Measurements from ENCODE around the gene ZNF410.
"Not testable (repeated sequence)": the region's sequence is repeated elsewhere in the genome, so short reads cannot be mapped to it uniquely, and the experiment has no call there.

Gene ZNF410

GRCh38 chr14:73887694-73888459, 1.2 kb downstream of the ZNF410 start:
- DNase-seq = no peak

GRCh38 chr14:73888460-73888725, 1.7 kb downstream of the ZNF410 start:
- no peak for DNase-seq

DNA sequence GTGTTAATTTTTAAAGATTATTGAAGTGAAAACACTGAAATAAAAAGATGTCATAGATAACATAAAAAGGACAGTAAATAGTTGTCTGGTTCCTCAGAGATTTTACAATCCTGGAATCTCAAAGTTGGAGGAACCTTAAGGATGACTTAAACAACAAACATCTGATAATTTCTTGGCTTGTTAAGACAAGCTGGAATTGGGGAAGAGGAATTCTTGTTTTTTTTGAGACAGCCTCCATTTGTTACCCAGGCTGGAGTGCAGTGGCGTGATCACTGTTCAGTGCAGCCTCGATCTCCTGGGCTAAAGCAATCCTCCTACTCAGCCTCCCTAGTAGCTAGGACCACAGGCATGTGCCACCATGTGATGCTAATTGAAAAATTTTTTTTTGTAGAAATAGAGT, 2.3 kb downstream of the ZNF410 start:
- no peak for DNase-seq

- DNase-seq = no peak
Observed at GRCh38 chr14:73889376-73889775, 2.7 kb downstream of the ZNF410 start.

DNA sequence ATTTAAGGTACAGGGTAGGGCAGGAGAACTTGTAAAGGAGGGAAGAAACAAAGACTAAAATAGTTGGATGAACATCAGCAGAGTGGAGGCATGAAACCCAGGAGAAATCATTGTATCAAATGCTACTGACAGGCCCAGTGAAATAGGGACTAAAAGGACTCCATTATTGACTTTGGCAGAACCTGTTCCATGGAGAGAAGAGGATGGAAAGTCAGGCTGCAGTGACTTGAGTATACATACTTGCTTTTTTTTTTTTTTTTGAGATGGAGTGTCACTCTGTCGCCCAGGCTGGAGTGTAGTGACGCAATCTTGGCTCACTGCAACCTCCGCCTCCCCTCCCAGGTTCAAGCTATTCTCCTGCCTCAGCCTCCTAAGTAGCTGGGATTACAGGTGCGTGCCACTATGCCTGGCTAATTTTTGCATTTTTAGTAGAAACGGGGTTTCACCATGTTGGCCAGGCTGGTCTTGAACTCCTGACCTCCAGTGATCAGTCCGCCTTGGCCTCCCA, 7.6 kb downstream of the ZNF410 start:
- not testable (repeated sequence) for DNase-seq

DNA sequence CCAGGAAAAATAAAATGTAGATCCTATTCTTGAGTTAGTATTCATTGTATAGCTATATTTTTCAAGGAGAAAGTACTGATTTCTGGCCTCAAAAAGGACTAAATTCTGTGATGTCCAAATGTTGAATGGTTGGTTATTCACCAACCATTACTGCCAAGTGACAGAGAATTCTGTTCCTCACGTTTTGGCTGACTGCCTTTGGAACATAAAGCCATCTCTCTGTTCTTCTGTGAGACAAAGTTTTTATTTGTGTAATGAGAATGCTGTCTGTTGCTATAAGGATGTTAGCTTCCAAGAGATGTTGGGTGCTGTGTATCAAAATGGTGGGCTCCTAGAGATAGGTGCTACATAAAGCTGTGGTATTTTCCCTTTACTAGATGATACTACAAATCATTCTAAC, 9.3 kb downstream of the ZNF410 start:
- DNase-seq = no peak

- no peak for DNase-seq
Observed at GRCh38 chr14:73896521-73896920, 9.9 kb downstream of the ZNF410 start.

- DNase-seq = no peak
Observed at GRCh38 chr14:73903028-73903427, 16.4 kb downstream of the ZNF410 start.

GRCh38 chr14:73909681-73910080, 23.0 kb downstream of the ZNF410 start:
- DNase-seq = no peak

GRCh38 chr14:73913256-73913655, 26.6 kb downstream of the ZNF410 start:
- DNase-seq = no peak

GRCh38 chr14:73916324-73916723, 29.7 kb downstream of the ZNF410 start:
- no peak for DNase-seq

GRCh38 chr14:73919457-73919856, 32.8 kb downstream of the ZNF410 start:
- not testable (repeated sequence) for DNase-seq

GRCh38 chr14:73924337-73924736, 37.7 kb downstream of the ZNF410 start:
- no peak for DNase-seq

DNA sequence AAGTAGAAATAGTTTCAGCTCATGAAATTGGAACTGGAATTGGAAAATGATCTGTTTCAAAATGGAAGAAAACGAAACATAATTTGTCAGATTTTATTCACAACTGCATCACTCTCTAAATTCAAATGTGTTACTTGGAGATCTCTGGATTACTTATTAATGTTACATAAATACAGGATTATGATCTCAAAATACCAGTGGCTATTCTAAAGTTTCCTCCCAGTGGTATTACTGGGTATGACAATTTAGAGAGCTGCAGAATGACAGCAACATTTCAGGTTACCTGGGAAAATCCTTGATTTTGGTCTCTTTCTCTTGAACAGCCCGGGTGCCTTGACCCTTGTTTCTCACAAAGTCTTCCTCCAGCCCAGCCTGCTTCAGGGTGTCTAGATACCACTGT, 49.0 kb downstream of the ZNF410 start:
- DNase-seq = no peak

DNA sequence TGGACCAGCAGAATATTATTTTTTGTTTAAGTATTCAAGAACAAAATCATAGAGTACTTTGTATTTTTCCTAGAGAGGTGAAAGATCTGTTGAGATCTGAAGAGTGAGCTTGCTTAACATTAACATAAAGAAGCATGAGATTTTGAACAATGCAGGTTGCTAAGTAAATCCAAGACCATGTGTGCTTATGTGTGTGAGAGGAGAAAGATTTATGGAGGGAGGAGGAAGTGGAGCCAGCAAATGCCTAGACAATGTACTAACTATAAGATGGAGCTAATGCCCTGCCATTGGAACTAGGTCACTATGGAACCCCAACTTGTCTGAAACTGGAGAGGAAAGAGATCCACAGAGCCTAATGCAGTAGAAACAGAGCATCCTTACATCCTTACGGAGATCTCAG, 49.9 kb downstream of the ZNF410 start:
- no peak for DNase-seq

- no peak for DNase-seq
Observed at GRCh38 chr14:73937012-73937411, 50.4 kb downstream of the ZNF410 start.

DNA sequence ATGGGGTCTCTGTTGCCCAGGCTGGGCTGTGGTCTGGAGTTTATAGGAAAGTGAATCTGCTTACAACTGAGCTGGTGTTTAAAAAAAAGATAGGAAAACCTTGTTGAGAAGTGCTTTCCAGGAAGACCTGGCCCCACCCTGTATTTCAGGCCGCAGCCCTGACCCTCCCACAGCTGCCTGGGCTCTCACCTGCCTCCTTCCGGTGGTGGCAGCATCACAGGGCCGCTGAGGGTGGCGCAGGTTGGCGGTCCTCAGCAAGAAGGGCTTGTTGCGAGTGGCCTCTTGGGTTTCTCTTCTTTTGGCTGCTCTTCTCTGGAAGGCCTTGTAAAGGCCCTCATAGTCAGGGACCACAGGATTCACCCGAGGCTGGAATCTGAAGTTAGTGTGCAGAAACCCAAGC, 55.5 kb downstream of the ZNF410 start:
- DNase-seq = no peak

- DNase-seq = no peak
Observed at GRCh38 chr14:73943083-73943482, 56.4 kb downstream of the ZNF410 start.

GRCh38 chr14:73944432-73945158, 57.9 kb downstream of the ZNF410 start:
- DNase-seq = no peak

- no peak for DNase-seq
Observed at GRCh38 chr14:73945159-73945670, 58.6 kb downstream of the ZNF410 start.

DNA sequence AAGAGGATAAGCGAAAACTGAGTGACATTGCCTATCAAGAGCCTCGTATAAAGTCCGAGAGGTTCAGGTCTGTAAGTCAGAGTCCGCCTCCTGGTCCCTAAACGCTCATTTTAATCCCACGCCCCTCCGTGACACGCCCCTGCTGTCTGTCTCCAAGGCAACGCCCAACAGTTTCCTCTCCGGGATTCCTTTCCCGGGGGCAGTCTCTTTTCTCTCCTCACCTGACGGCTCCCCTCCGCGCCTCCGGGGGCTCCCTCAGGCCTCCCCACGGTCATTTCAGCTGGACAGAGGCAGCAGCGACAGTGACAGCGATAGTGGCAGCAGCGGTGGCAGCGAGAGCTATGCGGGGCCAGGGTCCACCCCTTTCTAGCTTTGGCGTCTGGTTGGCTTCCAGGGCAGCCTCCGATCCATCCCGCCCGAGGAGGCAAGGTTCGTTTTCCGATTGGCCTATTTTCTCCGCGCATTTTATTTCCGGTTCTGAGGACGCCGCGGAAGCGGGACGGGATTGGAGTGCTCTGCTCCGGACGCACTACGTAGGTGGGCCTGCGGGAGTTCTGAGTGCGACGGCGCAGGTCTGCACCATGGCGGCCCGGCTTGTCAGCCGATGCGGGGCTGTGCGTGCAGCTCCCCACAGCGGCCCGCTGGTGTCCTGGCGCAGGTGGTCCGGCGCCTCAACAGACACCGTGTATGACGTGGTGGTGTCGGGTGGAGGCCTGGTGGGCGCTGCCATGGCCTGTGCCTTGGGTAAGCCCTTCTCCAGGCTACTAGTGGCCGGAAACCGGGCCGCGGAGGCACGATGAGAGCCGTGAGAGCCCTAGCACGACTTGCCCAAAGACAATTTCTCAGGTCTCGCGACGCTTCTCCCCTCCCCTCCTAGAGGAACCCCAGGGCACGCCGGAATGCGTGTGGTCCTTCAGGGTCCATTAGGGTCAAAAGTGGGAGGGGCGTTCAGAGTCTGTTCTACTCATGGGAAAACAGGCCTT, 63.4 kb downstream of the ZNF410 start, which contains the start of the genes COQ6 and FAM161B:
COQ6 (plus strand) TSS at position 551 of the 983 bp plus-strand sequence; CDS start at position 582, 31 bp downstream.
FAM161B (minus strand) TSS at position 343 of the 983 bp plus-strand sequence; CDS start at position 275, 68 bp downstream.
- DNase-seq = peak; percentile 96

GRCh38 chr14:73953731-73954130, 67.1 kb downstream of the ZNF410 start:
- no peak for DNase-seq

DNA sequence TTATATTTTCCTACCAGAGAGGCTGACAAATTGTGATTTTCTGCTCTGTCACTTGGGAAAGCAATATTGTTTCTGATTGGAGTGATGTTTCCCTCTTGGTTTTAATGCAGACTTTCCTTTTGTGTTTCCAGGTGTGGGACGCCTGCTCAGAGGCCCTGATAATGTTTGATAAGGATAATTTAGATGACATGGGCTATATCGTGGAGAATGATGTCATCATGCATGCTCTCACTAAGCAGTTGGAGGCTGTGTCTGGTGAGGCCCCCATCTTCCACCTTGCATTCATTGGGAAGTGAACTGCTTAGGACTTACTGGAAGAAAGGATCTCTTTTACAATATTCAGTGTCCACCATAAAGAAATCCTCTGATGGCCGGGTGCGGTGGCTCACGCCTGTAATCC, 69.0 kb downstream of the ZNF410 start:
- DNase-seq = no peak
